IPS-20b (cell line): ENCODE data around the gene GNGT1.

Experiments used
- H3K27ac ChIP-seq: one replicate; pipeline ENCODE4 v1.5.1; 2013; ENCODE audit warnings: low read length
- H3K27me3 ChIP-seq: 2 replicates; pipeline ENCODE4 v1.6.1; 2013; ENCODE audit warnings: mild to moderate bottlenecking, low read length, inconsistent platforms; ENCODE audit not compliant: insufficient read depth
- H3K36me3 ChIP-seq: 2 replicates; pipeline ENCODE4 v1.6.1; 2013; ENCODE audit warnings: low read depth, mild to moderate bottlenecking, inconsistent platforms, low read length, moderate library complexity; ENCODE audit not compliant: insufficient read depth
- H3K4me1 ChIP-seq: 2 replicates; pipeline ENCODE4 v1.6.1; 2013; ENCODE audit warnings: mild to moderate bottlenecking, control low read depth, inconsistent platforms, low read length, moderate library complexity; ENCODE audit not compliant: insufficient read depth
- H3K4me3 ChIP-seq: 2 replicates; pipeline ENCODE4 v1.5.1; 2013; ENCODE audit warnings: mild to moderate bottlenecking, low read length, inconsistent platforms
- H3K9ac ChIP-seq: 2 replicates; pipeline ENCODE4 v1.6.1; 2013; ENCODE audit warnings: low read depth, mild to moderate bottlenecking, inconsistent platforms, low read length, moderate library complexity
- H3K9me3 ChIP-seq: 2 replicates; pipeline ENCODE4 v1.6.1; 2013; ENCODE audit warnings: mild to moderate bottlenecking, low read depth, low read length, inconsistent platforms; ENCODE audit not compliant: insufficient read depth

Gene GNGT1

DNA sequence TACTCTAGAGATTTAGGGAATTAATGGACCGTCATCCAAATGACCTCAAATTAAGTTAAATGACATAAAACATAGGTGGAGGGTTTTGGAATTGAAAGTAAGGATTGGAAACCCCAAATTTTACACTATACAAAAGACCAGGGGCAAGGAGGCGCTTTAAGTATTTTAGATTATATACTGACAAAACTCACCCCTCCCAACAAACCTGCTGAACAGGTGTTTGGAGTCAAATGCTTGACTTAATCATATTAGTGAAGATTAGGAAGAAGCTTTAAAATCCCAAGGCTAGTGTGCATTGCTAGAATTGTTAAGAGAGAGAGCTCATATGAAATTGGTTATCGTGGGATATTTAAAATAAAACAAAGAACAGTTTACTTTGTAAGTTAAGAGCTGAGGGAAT lies at the start of gene GNGT1:
Gene GNGT1, plus strand, starts transcription at position 301 of the 400 bp plus-strand sequence. CDS start 180 bp downstream, outside the sequence.
- H3K9me3 ChIP-seq = no peaks in the 10 kb centered on the region
- no peak within 1 kb of the TSS for H3K27ac ChIP-seq
- no peak within 1 kb of the TSS for H3K9ac ChIP-seq
- H3K4me1 ChIP-seq = no peaks in the 10 kb centered on the region
- H3K27me3 ChIP-seq = no peaks in the 10 kb centered on the region
- H3K36me3 ChIP-seq = no peaks in the 10 kb centered on the region
- H3K4me3 ChIP-seq = no peak within 1 kb of the TSS

DNA sequence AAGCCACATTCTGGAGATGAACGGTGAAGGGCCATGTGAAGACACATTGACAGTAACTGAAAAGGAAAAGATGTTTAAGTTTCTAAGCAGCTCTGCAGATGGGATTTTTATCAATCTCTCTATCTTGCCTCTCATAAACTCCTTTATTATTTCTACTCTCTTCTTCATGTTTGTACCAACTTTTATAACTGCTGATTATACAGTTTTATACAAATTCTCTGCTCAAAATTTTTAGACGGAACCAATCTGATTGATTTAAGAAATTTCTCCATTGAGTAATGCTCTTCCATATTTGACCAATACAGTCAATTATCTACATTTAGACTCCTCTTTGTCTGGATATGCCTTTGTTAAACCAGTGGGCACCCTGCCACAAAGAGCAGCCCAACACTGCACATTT lies 47.5 kb upstream of the GNGT1 start:
- no peaks in the 10 kb centered on the region for H3K9me3 ChIP-seq

DNA sequence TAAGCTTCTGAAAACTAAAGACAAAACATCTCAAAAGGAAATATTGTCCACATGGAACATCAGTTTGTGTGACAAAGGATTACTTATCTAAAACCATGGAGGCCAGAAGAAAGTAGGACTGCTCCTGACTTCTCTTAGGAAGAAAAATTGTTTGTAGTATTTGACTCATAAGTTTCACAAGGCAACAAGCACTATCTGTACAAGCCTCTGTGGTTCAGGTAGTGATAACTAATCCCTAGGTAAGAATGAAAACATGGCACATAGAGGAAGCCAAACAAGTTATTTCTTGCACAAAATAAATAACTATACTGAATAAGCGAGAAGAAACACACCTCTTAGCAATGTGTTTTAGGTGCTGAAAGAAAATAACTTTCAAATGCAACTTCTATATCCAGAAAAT lies 46.1 kb upstream of the GNGT1 start:
- H3K9me3 ChIP-seq = no peaks in the 10 kb centered on the region
- no peaks in the 10 kb centered on the region for H3K36me3 ChIP-seq
- H3K4me1 ChIP-seq = no peaks in the 10 kb centered on the region
- no peak overlapping the region for H3K9ac ChIP-seq
- no peaks in the 10 kb centered on the region for H3K27me3 ChIP-seq
- H3K27ac ChIP-seq = no peak overlapping the region
- no peak overlapping the region for H3K4me3 ChIP-seq

More for the DNA sequence above, 47.5 kb upstream of the GNGT1 start:
- Histone ChIP-seq H3K9ac (no peak overlapping the region), H3K36me3 (no peaks in the 10 kb centered on the region), H3K4me1 (no peaks in the 10 kb centered on the region), H3K27ac (no peak overlapping the region), H3K27me3 (no peaks in the 10 kb centered on the region), H3K4me3 (no peak overlapping the region)

DNA sequence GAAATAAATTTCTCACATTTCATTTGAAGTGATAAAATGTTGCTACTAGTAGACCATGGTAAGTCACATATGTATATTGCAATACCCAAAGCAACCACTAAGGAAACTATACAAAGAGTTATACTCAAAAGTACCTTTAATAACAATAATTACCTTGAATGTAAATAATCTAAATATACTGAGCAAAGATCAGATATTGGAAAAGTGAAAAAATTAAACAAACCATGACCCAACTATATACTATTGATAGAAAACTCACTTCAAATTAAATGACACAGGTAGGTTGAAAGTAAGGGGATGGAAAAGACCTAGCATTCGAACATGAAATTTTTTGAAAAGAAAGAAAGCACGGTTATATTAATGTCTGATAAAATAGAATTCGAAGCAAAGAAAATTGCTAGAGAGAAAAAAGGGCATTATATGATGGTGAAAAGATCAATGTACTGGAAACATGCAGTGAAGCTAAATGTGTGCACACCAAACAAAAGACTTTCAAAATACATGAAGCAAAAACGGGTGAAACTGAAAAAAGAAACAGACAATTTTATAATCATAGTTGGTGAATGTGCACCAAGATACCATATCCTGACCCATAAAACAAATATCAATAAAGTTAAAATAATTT lies 44.9 kb upstream of the GNGT1 start:
- Histone ChIP-seq H3K9me3 (no peaks in the 10 kb centered on the region), H3K27me3 (no peaks in the 10 kb centered on the region), H3K27ac (no peak overlapping the region), H3K9ac (no peak overlapping the region), H3K4me3 (no peak overlapping the region), H3K4me1 (no peaks in the 10 kb centered on the region), H3K36me3 (no peaks in the 10 kb centered on the region)

DNA sequence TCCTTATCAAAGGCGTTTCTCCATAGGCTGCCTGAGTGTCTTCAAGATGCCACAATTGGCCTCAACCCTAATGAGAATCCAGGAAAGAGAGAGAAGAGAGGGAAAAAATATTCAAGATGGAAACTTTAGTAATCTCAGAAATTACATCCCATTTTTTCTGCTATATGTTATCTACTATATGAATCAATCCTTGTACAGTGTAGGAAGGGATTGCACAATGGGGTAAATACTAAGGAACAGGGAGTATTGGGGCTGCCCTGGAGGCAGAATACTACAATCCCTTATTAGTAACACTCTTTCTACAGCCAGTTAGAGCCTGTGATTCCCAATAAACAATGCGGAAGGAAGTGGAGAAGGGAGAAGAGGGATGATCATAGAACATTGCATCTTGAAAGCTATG lies 43.7 kb upstream of the GNGT1 start:
- no peaks in the 10 kb centered on the region for H3K36me3 ChIP-seq
- no peak overlapping the region for H3K27ac ChIP-seq
- H3K9me3 ChIP-seq = no peaks in the 10 kb centered on the region
- H3K9ac ChIP-seq = no peak overlapping the region
- H3K4me1 ChIP-seq = no peaks in the 10 kb centered on the region
- no peaks in the 10 kb centered on the region for H3K27me3 ChIP-seq
- H3K4me3 ChIP-seq = no peak overlapping the region

DNA sequence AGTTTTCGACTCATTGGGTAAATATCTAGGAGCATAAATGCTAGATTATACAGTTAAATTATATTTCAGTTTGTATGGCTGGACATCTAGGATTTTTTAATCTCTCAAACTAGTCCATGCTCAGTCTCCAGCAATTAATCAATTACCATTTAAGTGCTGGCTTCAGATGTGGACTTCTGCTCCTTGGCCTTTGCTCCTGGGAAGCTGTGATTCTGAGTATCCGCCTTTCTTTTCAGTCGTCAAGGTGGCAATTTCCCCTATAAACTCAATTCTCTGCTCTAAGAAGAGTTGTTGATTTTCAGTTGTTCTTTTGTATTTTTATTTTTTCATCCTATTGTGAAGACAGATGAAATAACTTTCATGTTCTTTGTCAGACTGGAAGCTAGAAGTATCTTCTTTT lies 39.5 kb upstream of the GNGT1 start:
- no peaks in the 10 kb centered on the region for H3K36me3 ChIP-seq
- no peak overlapping the region for H3K4me3 ChIP-seq
- no peak overlapping the region for H3K27ac ChIP-seq
- no peaks in the 10 kb centered on the region for H3K4me1 ChIP-seq
- no peaks in the 10 kb centered on the region for H3K27me3 ChIP-seq
- H3K9ac ChIP-seq = no peak overlapping the region
- no peaks in the 10 kb centered on the region for H3K9me3 ChIP-seq

DNA sequence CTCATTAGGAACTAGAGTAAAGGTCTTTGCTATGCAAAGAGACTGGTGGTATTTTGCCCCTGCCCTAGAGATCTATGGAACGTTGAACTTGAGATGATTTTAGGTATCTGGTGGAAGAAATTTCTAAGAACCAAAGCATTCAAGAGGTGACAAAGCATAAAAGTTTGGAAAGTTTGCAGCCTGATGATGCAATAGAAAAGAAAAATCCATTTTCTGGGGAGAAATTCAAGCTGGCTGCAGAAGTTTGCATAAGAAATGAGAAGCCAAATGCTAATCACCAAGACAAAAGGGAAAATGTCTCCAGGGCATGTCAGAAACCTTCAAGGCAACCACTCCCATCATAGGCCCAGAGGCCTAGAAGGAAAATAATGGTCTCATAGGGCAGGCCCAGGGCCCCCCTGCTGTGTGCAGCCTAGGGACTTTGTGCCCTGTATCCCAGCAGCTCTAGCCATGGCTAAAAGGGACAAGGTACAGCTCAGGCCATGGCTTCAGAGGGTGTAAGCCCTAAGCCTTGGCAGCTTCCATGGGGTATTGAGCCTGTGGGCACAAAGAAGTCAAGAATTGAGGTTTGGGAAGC lies 32.3 kb upstream of the GNGT1 start:
- Histone ChIP-seq H3K27me3 (no peaks in the 10 kb centered on the region), H3K27ac (no peak overlapping the region), H3K9ac (no peak overlapping the region), H3K36me3 (no peaks in the 10 kb centered on the region), H3K9me3 (peaks cover 15% of the 10 kb centered on the region), H3K4me1 (no peaks in the 10 kb centered on the region), H3K4me3 (no peak overlapping the region)

DNA sequence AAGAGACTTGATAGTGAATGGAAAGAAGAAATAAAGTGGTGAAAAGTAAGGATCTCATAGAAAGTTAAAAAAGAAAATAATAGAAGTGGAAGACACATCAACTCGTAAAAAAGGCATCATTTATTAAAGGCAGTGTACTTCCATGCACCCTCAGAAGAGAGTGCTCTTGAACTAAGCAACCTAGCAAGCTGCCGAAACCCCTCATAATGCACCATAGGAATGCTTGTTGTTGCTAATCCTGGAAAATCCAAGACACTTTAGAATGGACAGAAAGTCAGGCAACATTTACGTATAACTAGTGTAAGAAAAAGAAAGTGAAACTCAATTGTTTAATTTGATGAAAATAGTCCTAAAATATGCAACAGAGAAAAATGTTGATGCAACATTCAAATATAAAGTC lies 28.6 kb upstream of the GNGT1 start:
- Histone ChIP-seq H3K9me3 (peaks cover 15% of the 10 kb centered on the region), H3K27ac (no peak overlapping the region), H3K4me1 (no peaks in the 10 kb centered on the region), H3K36me3 (no peaks in the 10 kb centered on the region), H3K27me3 (no peaks in the 10 kb centered on the region), H3K9ac (no peak overlapping the region), H3K4me3 (no peak overlapping the region)

DNA sequence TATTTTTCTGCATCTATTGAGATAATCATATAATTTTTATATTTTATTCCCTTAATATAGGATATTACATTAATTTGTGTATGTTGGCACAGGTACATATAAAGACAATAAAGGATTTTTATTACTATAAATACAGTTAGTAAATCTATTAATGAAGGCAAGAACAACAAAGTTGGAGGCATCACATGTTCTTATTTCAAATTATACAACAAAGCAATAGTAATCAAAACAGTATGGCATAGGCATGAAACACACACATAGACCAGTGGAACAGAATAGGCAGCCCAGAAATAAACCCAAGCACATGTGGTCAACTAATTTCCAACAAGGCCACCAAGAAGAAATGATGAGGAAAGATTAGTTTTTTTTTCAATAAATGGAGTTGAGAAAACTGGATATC lies 27.0 kb upstream of the GNGT1 start:
- Histone ChIP-seq H3K4me1 (no peaks in the 10 kb centered on the region), H3K27ac (no peak overlapping the region), H3K36me3 (no peaks in the 10 kb centered on the region), H3K4me3 (no peak overlapping the region), H3K27me3 (no peaks in the 10 kb centered on the region), H3K9me3 (peaks cover 13% of the 10 kb centered on the region), H3K9ac (no peak overlapping the region)

DNA sequence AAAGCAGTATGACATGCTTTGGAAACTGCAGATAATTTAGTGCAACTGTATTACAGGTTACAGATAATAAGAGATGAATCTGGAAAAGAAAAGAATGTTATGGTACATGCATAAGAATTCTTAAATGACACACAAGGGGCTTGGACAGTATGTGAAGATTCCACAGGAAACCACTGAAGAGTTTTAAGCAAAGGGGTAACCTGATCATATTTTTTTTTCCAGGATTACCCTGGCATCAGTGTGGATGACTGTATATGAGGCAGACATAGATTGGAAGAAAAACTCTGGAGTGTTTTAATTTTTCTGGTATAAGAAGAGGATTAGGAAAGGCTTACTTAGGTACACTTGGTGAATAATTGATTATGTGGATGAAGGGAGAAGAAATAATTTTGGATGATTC lies 23.9 kb upstream of the GNGT1 start:
- Histone ChIP-seq H3K9ac (no peak overlapping the region), H3K4me1 (no peaks in the 10 kb centered on the region), H3K27me3 (no peaks in the 10 kb centered on the region), H3K4me3 (no peak overlapping the region), H3K36me3 (no peaks in the 10 kb centered on the region), H3K27ac (no peak overlapping the region), H3K9me3 (peaks cover 5% of the 10 kb centered on the region)

DNA sequence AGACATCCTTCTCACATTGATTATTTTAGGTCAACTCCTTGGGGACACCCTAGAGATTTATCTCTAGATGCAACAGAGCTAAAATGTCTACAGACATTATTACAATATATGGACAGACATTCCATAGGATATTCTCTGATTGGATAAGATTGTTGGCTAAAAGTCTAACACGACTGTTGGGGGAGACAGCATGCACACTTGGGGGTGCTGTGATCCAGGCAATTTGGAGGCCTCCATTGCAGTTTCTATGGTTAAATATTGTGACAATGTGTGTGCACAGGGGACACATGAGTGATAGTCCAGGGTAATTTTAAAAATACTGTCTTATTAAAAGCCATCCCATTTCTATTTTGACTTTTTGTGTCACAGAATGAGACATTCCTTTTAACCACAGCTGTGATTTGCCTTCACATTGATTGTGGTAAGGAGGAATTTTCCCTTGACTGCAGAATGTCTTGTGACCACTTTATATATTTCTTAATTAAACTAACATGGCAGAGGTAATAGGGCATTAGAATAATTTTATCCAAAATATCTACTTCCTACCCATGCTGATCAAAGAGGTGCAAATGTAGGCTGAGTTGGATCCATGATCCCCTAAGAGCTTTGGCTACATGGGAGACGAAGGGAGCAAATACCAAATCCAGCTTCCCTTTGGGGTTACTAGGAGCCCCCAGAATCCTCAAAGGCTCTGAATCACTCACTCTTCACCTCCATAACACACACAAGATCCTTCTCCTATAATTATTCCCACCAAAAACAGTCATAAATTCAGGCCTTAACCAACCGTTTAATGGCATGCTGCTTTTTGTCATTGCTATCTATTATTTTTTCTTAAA lies 23.1 kb upstream of the GNGT1 start:
- Histone ChIP-seq H3K27me3 (no peaks in the 10 kb centered on the region; the same call in 1 of the 2 replicates), H3K27ac (no peak overlapping the region), H3K4me1 (no peaks in the 10 kb centered on the region), H3K4me3 (no peak overlapping the region), H3K9me3 (peaks cover 5% of the 10 kb centered on the region), H3K36me3 (no peaks in the 10 kb centered on the region), H3K9ac (no peak overlapping the region)

DNA sequence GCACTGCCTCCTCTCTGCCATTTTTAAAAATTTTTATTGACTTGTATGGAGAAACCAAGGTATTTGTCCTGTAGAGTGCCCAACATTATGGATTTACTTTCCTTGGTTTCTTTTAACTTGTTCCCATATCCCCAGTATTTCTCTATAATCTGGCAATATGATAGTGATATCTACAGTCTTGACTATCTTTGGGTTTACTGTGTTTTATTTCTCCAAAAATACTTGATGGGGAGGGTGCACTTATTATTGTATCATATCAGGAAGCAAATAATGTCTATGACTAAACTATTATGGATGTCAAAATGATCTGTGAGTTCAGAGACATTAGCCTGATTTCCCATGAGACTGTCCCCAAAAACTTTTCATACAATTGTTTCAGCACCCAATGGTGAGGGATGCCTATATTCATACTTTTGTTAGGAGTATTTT lies 22.4 kb upstream of the GNGT1 start:
- Histone ChIP-seq H3K4me1 (no peaks in the 10 kb centered on the region), H3K9ac (no peak overlapping the region), H3K4me3 (no peak overlapping the region), H3K9me3 (peaks cover 2% of the 10 kb centered on the region; the same call in 1 of the 2 replicates), H3K36me3 (no peaks in the 10 kb centered on the region), H3K27me3 (peaks cover 4% of the 10 kb centered on the region), H3K27ac (no peak overlapping the region)
